GM06990 (cell line): ENCODE data around the gene SOX14.

Experiments
- DNase-seq: peaks from one replicate; pipeline ENCODE4 v3.0.0-alpha.2; 2011; ENCODE audit not compliant: insufficient read length; ENCODE audit errors: extremely low read depth
- H3K27me3 ChIP-seq: replicated peaks from 2 replicates; pipeline ENCODE4 v1.6.0; 2011; ENCODE audit warnings: low read length; ENCODE audit not compliant: control insufficient read depth, insufficient read depth
- H3K36me3 ChIP-seq: 2 replicates; pipeline ENCODE4 v1.5.1; 2011; ENCODE audit warnings: low read length; ENCODE audit not compliant: control insufficient read depth, insufficient read depth
- H3K4me3 ChIP-seq: replicated peaks from 2 replicates; pipeline ENCODE4 v1.5.1; 2011; ENCODE audit warnings: low read depth, mild to moderate bottlenecking, control low read depth, low read length
- CTCF ChIP-seq: IDR thresholded peaks from 2 replicates; pipeline ENCODE4 v1.5.1; 2011; ENCODE audit warnings: low read length, control low read depth, mild to moderate bottlenecking, inconsistent platforms; ENCODE audit not compliant: insufficient read depth, poor library complexity, severe bottlenecking

The SOX14 gene

DNA sequence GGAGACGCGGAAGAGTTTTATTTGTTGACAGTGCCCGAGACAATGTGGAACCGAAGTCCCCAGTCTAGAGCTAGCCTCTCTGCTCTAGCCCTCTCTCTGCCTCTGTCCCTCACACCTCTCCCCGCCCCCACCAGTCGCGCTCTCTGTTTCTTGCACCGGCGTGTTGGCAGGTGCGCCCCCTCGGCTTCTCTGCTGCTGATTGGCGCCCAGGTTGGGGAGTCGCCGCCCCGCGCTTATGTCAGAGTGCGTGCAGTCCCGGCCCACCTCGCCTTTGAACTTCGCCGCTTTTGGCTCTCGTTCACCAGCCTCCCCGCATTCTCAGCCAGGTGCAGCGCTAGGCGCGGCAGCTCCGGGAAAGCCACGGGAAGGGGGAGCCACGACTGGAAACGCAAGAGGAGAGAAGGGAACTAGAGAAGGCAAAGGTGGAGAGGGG is at the start of gene SOX14:
Gene SOX14 (plus strand): TSS at position 315 of the 433 bp plus-strand sequence. CDS start 470 bp downstream, outside the sequence.
- DNase-seq: no peak

DNA sequence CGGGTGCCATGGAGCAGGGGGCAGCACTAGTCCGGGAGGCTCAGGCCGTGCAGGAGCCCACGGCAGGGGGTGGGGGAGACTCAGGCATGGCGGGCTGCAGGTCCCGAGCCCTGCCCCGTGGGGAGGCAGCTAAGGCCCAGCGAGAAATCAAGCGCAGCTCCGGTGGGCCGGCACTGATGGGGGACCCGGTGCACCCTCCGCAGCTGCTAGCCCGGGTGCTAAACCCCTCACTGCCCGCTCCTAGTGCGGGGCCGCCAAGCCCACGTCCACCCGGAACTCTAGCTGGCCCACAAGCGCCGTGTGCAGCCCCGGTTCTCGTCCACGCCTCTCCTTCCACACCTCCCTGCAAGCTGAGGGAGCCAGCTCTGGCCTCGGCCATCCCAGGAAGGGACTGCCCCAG is 49.6 kb upstream of the SOX14 start:
- no peaks in the 10 kb centered on the region for H3K36me3 ChIP-seq
- DNase-seq: no peak
- TF ChIP-seq CTCF: no peak

More for the DNA sequence above, at the start of gene SOX14:
- Histone ChIP-seq H3K36me3 (no peaks in the 10 kb centered on the region), H3K27me3 (peaks cover 3% of the 10 kb centered on the region), H3K4me3 (no peak within 1 kb of the TSS)
- TF ChIP-seq CTCF: no peak

GRCh38 chr3:137724240-137724639 is 39.9 kb upstream of the SOX14 start:
- Histone ChIP-seq H3K4me3 (no peak overlapping the region), H3K27me3 (no peaks in the 10 kb centered on the region), H3K36me3 (no peaks in the 10 kb centered on the region)
- no peak for TF ChIP-seq CTCF
- no peak for DNase-seq

More for the DNA sequence above, 49.6 kb upstream of the SOX14 start:
- Histone ChIP-seq H3K4me3 (no peak overlapping the region), H3K27me3 (no peaks in the 10 kb centered on the region)

DNA sequence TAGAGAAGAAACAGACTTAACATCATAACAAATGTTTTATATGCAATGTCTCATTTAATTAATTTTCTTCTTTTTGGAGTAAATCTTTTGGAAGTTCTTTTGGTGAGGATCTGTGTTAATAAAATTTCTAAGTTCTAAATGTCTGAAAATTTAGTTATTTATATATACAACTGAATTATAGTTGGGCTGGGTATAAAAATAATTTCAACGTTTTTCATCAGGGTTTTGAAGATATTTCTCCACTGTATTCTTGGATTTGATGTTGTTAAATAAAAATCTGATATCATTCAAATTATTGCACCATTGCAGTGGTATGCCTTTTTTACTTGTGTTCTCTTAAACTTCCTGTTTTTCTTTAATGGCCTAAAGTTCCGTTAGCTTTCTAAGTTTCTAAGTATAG is 26.9 kb upstream of the SOX14 start:
- Histone ChIP-seq H3K4me3 (no peak overlapping the region), H3K27me3 (no peaks in the 10 kb centered on the region), H3K36me3 (no peaks in the 10 kb centered on the region)
- DNase-seq: no peak
- TF ChIP-seq CTCF: no peak

DNA sequence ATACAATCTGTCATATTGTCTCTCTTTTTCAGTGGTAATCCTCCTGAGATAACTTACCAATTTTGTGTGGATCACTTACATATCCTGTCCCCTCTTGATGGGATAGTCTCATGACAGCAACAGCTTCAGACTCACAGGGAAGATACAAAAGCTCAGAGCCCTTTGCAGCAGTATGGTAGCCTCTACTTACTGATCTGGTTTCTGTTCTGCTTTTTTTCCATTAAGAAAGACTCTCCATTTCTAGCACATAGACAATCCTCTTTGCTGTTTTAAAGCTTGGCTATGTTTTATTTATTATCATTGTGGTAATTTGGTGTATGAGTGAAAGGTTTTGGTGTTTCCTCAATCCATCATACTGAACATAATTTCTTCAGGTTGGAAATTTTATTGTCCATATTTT is 25.4 kb upstream of the SOX14 start:
- no peaks in the 10 kb centered on the region for H3K27me3 ChIP-seq
- no peak for DNase-seq
- H3K4me3 ChIP-seq: no peak overlapping the region
- no peaks in the 10 kb centered on the region for H3K36me3 ChIP-seq
- TF ChIP-seq CTCF: no peak

DNA sequence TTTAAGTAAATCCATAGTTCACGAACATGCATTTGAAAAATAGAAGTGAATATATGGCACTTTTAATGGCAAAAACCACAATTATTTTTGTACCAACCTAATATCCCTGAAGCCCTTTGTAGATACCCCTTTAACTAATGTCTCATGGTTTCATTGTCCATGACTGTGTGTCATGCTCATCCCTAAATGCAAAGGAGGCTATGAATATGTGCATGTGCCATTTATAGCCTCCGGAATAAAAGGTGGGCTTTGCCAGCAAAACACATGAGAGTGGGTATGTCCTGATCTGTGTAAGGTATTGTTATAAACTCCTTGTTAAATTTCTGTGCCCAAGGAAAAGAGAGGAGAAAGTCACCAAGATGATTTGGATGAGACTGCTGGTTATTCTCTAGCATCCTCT is 20.5 kb upstream of the SOX14 start:
- Histone ChIP-seq H3K27me3 (no peaks in the 10 kb centered on the region), H3K4me3 (no peak overlapping the region), H3K36me3 (no peaks in the 10 kb centered on the region)
- DNase-seq: no peak
- no peak for TF ChIP-seq CTCF
